Vagina (tissue), 2 donors: ENCODE data around the gene PAFAH1B2. TPM values are rescaled to one million over a fixed set of nuclear protein-coding genes. Genes with fewer than 3 reads are reported as not detected.

ENCODE experiments used
- DNase-seq, 2 donors: peaks; one replicate each; pipeline ENCODE4 v3.0.0-alpha.2; 2017; ENCODE audit errors: extremely low spot score in 2 of 2
- H3K27ac ChIP-seq: fragments of 200-600 bp; sonication (generic); one replicate; pipeline ENCODE4 v1.5.1; 2019
- H3K27me3 ChIP-seq: fragments of 200-600 bp; sonication (generic); one replicate; pipeline ENCODE4 v1.5.1; 2019
- H3K36me3 ChIP-seq, 2 donors: fragments of 200-600 bp; sonication (generic); one replicate each; pipeline ENCODE4 v1.5.1; 2017 to 2019
- H3K4me1 ChIP-seq: fragments of 200-600 bp; sonication (generic); one replicate; pipeline ENCODE4 v1.5.1; 2019
- H3K4me3 ChIP-seq, 2 donors: fragments of 200-600 bp; sonication (generic); 1 replicate in 1 of 2; 2 replicates in 1 of 2; pipeline ENCODE4 v1.5.1; 2016 to 2019
- H3K9me3 ChIP-seq: fragments of 200-600 bp; sonication (generic); one replicate; pipeline ENCODE4 v1.5.1; 2019
- CTCF ChIP-seq, 3 experiments: fragments of 450-650 bp in 2 of 3; fragments of 200-600 bp in 1 of 3; sonication (generic) in 1 of 3; IDR thresholded peaks; one replicate each; pipeline ENCODE4 v1.5.1; 2017 to 2019; ENCODE audit warnings: antibody characterized with exemption in 3 of 3, mild to moderate bottlenecking in 2 of 3, moderate library complexity in 2 of 3
- POLR2A ChIP-seq, 2 donors: fragments of 450-650 bp; IDR thresholded peaks; one replicate each; pipeline ENCODE4 v1.6.1; 2017; ENCODE audit warnings: antibody characterized with exemption in 2 of 2, mild to moderate bottlenecking in 2 of 2, moderate library complexity in 2 of 2
- POLR2AphosphoS5 ChIP-seq, 2 donors: sonication (generic); formaldehyde crosslinking; IDR thresholded peaks; one replicate each; pipeline ENCODE4 v1.9.0; 2017; ENCODE audit warnings: antibody characterized with exemption in 2 of 2, mild to moderate bottlenecking in 2 of 2, low read depth in 1 of 2; ENCODE audit not compliant: insufficient read depth in 1 of 2
- intact Hi-C: fragments of 100-400 bp; cut with DNase I; formaldehyde crosslinking; loops from one replicate; pipeline ENCODE4 v1.15.1; 2023
- total RNA-seq: library from RNA; depleted of rRNA; stranded (reverse); fragments of >200 nt; gene quantifications from one replicate; pipeline ENCODE4 v1.2.3, GENCODE V29; 2016

Gene PAFAH1B2
- total RNA-seq, 1 donor from 2014 or later, result 68.5 TPM

GRCh38 chr11:117159892-117160291, 15.8 kb downstream of the PAFAH1B2 start:
- peaks cover 9% of the 10 kb centered on the region for H3K4me1 ChIP-seq
- H3K27ac ChIP-seq, result no peak overlapping the region
- no peaks in the 10 kb centered on the region for H3K9me3 ChIP-seq
- H3K27me3 ChIP-seq, result no peaks in the 10 kb centered on the region
- no peak overlapping the region for H3K4me3 ChIP-seq
- no peak for DNase-seq
- intact Hi-C loops, result no loop called here
- TF ChIP-seq POLR2AphosphoS5 (IDR thresholded peaks at IDR 0.05; ENCODE audit: insufficient read depth in 1 of 2, low read depth in 1 of 2), result no peak
- TF ChIP-seq CTCF (IDR thresholded peaks at IDR 0.05), result no peak
- TF ChIP-seq POLR2A (IDR thresholded peaks at IDR 0.05), result no peak
- H3K36me3 ChIP-seq, result peaks cover 0 to 57% of the 10 kb centered on the region in 2 donors

- Histone ChIP-seq H3K36me3 (peaks cover 0 to 61% of the 10 kb centered on the region in 2 donors), H3K4me3 (no peak overlapping the region), H3K27ac (no peak overlapping the region), H3K4me1 (peaks cover 2% of the 10 kb centered on the region), H3K9me3 (no peaks in the 10 kb centered on the region), H3K27me3 (no peaks in the 10 kb centered on the region)
- DNase-seq, result no peak
- TF ChIP-seq POLR2AphosphoS5 (IDR thresholded peaks at IDR 0.05; ENCODE audit: insufficient read depth in 1 of 2, low read depth in 1 of 2), result no peak
- no peak for TF ChIP-seq CTCF (IDR thresholded peaks at IDR 0.05)
- no peak for TF ChIP-seq POLR2A (IDR thresholded peaks at IDR 0.05)
- intact Hi-C loops, result no loop called here
These were observed 16.7 kb downstream of the PAFAH1B2 start for GRCh38 chr11:117160826-117161225.

- Histone ChIP-seq H3K36me3 (peaks cover 0 to 73% of the 10 kb centered on the region in 2 donors), H3K27ac (no peak overlapping the region), H3K9me3 (no peaks in the 10 kb centered on the region), H3K27me3 (no peaks in the 10 kb centered on the region), H3K4me3 (no peak overlapping the region), H3K4me1 (no peaks in the 10 kb centered on the region)
- TF ChIP-seq CTCF (IDR thresholded peaks at IDR 0.05), result no peak
- no peak for TF ChIP-seq POLR2A (IDR thresholded peaks at IDR 0.05)
- no peak for TF ChIP-seq POLR2AphosphoS5 (IDR thresholded peaks at IDR 0.05; ENCODE audit: insufficient read depth in 1 of 2, low read depth in 1 of 2)
- DNase-seq, result no peak
- intact Hi-C loops, result no loop called here
These were observed 22.4 kb downstream of the PAFAH1B2 start for GRCh38 chr11:117166491-117166890.

- DNase-seq, result no peak
- TF ChIP-seq CTCF (IDR thresholded peaks at IDR 0.05) (no peak), POLR2AphosphoS5 (IDR thresholded peaks at IDR 0.05; ENCODE audit: insufficient read depth in 1 of 2, low read depth in 1 of 2) (no peak), POLR2A (IDR thresholded peaks at IDR 0.05) (no peak)
- Histone ChIP-seq H3K9me3 (no peaks in the 10 kb centered on the region), H3K27me3 (no peaks in the 10 kb centered on the region), H3K4me3 (no peak overlapping the region), H3K36me3 (peaks cover 0 to 41% of the 10 kb centered on the region in 2 donors), H3K27ac (no peak overlapping the region), H3K4me1 (peaks cover 5% of the 10 kb centered on the region)
- intact Hi-C loops, result loop anchor here (10.0 kb wide), 1 partner anchor 55 kb away; no protein-coding TSS in a partner anchor
These were observed 25.6 kb downstream of the PAFAH1B2 start for GRCh38 chr11:117169736-117170135.

- TF ChIP-seq POLR2A (IDR thresholded peaks at IDR 0.05) (no peak), CTCF (IDR thresholded peaks at IDR 0.05) (no peak), POLR2AphosphoS5 (IDR thresholded peaks at IDR 0.05; ENCODE audit: insufficient read depth in 1 of 2, low read depth in 1 of 2) (no peak)
- H3K9me3 ChIP-seq, result no peaks in the 10 kb centered on the region
- intact Hi-C loops, result loop anchor here (10.0 kb wide), 1 partner anchor 55 kb away; no protein-coding TSS in a partner anchor
- H3K27ac ChIP-seq, result no peak overlapping the region
- H3K4me3 ChIP-seq, result no peak overlapping the region
- H3K27me3 ChIP-seq, result no peaks in the 10 kb centered on the region
- peaks cover 5% of the 10 kb centered on the region for H3K4me1 ChIP-seq
- peaks cover 0 to 38% of the 10 kb centered on the region in 2 donors for H3K36me3 ChIP-seq
- DNase-seq, result no peak
These were observed 26.1 kb downstream of the PAFAH1B2 start for GRCh38 chr11:117170210-117170609.
